ENCODE data around the gene EFNA4.

Gene EFNA4

GRCh38 chr1:155104605-155105534, 41.3 kb downstream of the EFNA4 start:
- H2BK15ac ChIP-seq (ENCODE audit: low read depth, poor library complexity, severe bottlenecking) = no peak overlapping the region
- no peak overlapping the region for H3K4ac ChIP-seq (ENCODE audit: low read depth in 1 of 2, low read length in 2 of 2)
- no peak overlapping the region for H3K23ac ChIP-seq (ENCODE audit: low read length in 2 of 2)
- H2BK12ac ChIP-seq (ENCODE audit: low read length in 2 of 2) = no peak overlapping the region
- H2BK120ac ChIP-seq (ENCODE audit: low read depth, low read length) = no peak overlapping the region
- H2BK5ac ChIP-seq (ENCODE audit: low read depth, low read length, poor library complexity, severe bottlenecking) = no peak overlapping the region
- H3K79me1 ChIP-seq (replicated peaks; ENCODE audit: low read length, poor library complexity, severe bottlenecking) = no peaks in the 10 kb centered on the region
- no peaks in the 10 kb centered on the region for H3K36me3 ChIP-seq (ENCODE audit: control insufficient read depth in 1 of 2, insufficient read depth in 2 of 2, low read depth in 1 of 2, low read length in 2 of 2)
- H3K27me3 ChIP-seq (ENCODE audit: control insufficient read depth in 1 of 2, insufficient read depth in 1 of 2, low read length in 2 of 2) = peaks cover 31 to 44% of the 10 kb centered on the region in 2 experiments
- H3K9ac ChIP-seq (ENCODE audit: low read length) = no peak overlapping the region
- no peak overlapping the region for H2AFZ ChIP-seq (ENCODE audit: low read depth, low read length)
- H4K8ac ChIP-seq (ENCODE audit: low read length) = no peak overlapping the region
- no peak for DNase-seq
- H3K27ac ChIP-seq (ENCODE audit: low read length, poor library complexity, severe bottlenecking) = no peak overlapping the region
- no peak overlapping the region for H3K4me3 ChIP-seq (ENCODE audit: insufficient read depth in 1 of 2, low read depth in 1 of 2, low read length in 2 of 2)
- no peak overlapping the region for H3K4me2 ChIP-seq (ENCODE audit: low read length, poor library complexity, severe bottlenecking)
- H2AK5ac ChIP-seq (ENCODE audit: low read length, severe bottlenecking) = no peak overlapping the region
- no peaks in the 10 kb centered on the region for H3K9me3 ChIP-seq (ENCODE audit: control insufficient read depth, low read length)
- H3K4me1 ChIP-seq (ENCODE audit: control insufficient read depth, insufficient read depth, low read depth, low read length) = no peaks in the 10 kb centered on the region
- 94% methylated on average over 7 of the region's 7 CpGs for WGBS
- no peak overlapping the region for H3K14ac ChIP-seq (ENCODE audit: low read length in 2 of 2)
- H3K18ac ChIP-seq (ENCODE audit: low read depth in 1 of 2, low read length in 2 of 2) = no peak overlapping the region
- H4K91ac ChIP-seq (ENCODE audit: low read length) = no peak overlapping the region

DNA sequence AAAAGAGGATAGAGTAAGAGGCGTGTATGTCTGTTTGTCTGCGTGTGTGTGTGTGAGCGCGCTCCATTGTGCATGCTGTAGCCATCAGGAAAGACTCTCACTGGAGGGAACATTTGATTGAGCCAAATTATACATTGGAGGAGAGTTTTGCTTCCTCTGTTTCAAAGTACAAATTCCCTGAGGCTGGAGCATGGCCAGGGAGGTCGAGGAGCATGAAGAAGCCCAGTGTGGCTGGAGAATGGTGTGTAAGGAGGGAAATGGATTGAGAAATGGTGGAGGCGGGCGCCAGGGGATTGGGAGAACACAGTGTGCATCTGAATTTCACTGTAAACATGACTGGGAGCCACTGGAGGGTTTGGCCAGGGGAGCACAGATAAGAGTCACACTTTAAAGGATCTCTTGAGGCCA, 42.1 kb downstream of the EFNA4 start:
- Histone ChIP-seq H3K4me2 (ENCODE audit: low read length, poor library complexity, severe bottlenecking) (no peak overlapping the region), H2AK5ac (ENCODE audit: low read length, severe bottlenecking) (no peak overlapping the region), H3K4me1 (ENCODE audit: control insufficient read depth, insufficient read depth, low read depth, low read length) (no peaks in the 10 kb centered on the region), H3K27ac (ENCODE audit: low read length, poor library complexity, severe bottlenecking) (no peak overlapping the region), H3K79me1 (replicated peaks; ENCODE audit: low read length, poor library complexity, severe bottlenecking) (no peaks in the 10 kb centered on the region), H2BK12ac (ENCODE audit: low read length in 2 of 2) (no peak overlapping the region), H2AFZ (ENCODE audit: low read depth, low read length) (no peak overlapping the region), H2BK15ac (ENCODE audit: low read depth, poor library complexity, severe bottlenecking) (no peak overlapping the region), H4K91ac (ENCODE audit: low read length) (no peak overlapping the region), H3K4ac (ENCODE audit: low read depth in 1 of 2, low read length in 2 of 2) (no peak overlapping the region), H3K14ac (ENCODE audit: low read length in 2 of 2) (no peak overlapping the region), H3K23ac (ENCODE audit: low read length in 2 of 2) (no peak overlapping the region), H3K9ac (ENCODE audit: low read length) (no peak overlapping the region), H3K18ac (ENCODE audit: low read depth in 1 of 2, low read length in 2 of 2) (no peak overlapping the region), H3K27me3 (ENCODE audit: control insufficient read depth in 1 of 2, insufficient read depth in 1 of 2, low read length in 2 of 2) (peaks cover 31 to 48% of the 10 kb centered on the region in 2 experiments), H4K8ac (ENCODE audit: low read length) (no peak overlapping the region), H3K36me3 (ENCODE audit: control insufficient read depth in 1 of 2, insufficient read depth in 2 of 2, low read depth in 1 of 2, low read length in 2 of 2) (no peaks in the 10 kb centered on the region), H3K9me3 (ENCODE audit: control insufficient read depth, low read length) (no peaks in the 10 kb centered on the region), H2BK120ac (ENCODE audit: low read depth, low read length) (no peak overlapping the region), H3K4me3 (ENCODE audit: insufficient read depth in 1 of 2, low read depth in 1 of 2, low read length in 2 of 2) (no peak overlapping the region), H2BK5ac (ENCODE audit: low read depth, low read length, poor library complexity, severe bottlenecking) (no peak overlapping the region)
- WGBS = 79% methylated on average over 7 of the region's 7 CpGs
- no peak for DNase-seq

- no peak overlapping the region for H2AFZ ChIP-seq (ENCODE audit: low read depth, low read length)
- no peak overlapping the region for H2BK12ac ChIP-seq (ENCODE audit: low read length in 2 of 2)
- no peaks in the 10 kb centered on the region for H3K9me3 ChIP-seq (ENCODE audit: control insufficient read depth, low read length)
- H3K27me3 ChIP-seq (ENCODE audit: control insufficient read depth in 1 of 2, insufficient read depth in 1 of 2, low read length in 2 of 2) = peaks cover 38 to 51% of the 10 kb centered on the region in 2 experiments
- no peak overlapping the region for H4K91ac ChIP-seq (ENCODE audit: low read length)
- no peak overlapping the region for H3K23ac ChIP-seq (ENCODE audit: low read length in 2 of 2)
- no peak overlapping the region for H2AK5ac ChIP-seq (ENCODE audit: low read length, severe bottlenecking)
- H2BK5ac ChIP-seq (ENCODE audit: low read depth, low read length, poor library complexity, severe bottlenecking) = no peak overlapping the region
- H3K9ac ChIP-seq (ENCODE audit: low read length) = no peak overlapping the region
- no peak overlapping the region for H2BK120ac ChIP-seq (ENCODE audit: low read depth, low read length)
- no peak overlapping the region for H3K18ac ChIP-seq (ENCODE audit: low read depth in 1 of 2, low read length in 2 of 2)
- H3K4ac ChIP-seq (ENCODE audit: low read depth in 1 of 2, low read length in 2 of 2) = no peak overlapping the region
- 76% methylated on average over 4 of the region's 6 CpGs for WGBS
- no peaks in the 10 kb centered on the region for H3K36me3 ChIP-seq (ENCODE audit: control insufficient read depth in 1 of 2, insufficient read depth in 2 of 2, low read depth in 1 of 2, low read length in 2 of 2)
- H2BK15ac ChIP-seq (ENCODE audit: low read depth, poor library complexity, severe bottlenecking) = no peak overlapping the region
- no peak overlapping the region for H3K4me3 ChIP-seq (ENCODE audit: insufficient read depth in 1 of 2, low read depth in 1 of 2, low read length in 2 of 2)
- no peak overlapping the region for H4K8ac ChIP-seq (ENCODE audit: low read length)
- H3K4me1 ChIP-seq (ENCODE audit: control insufficient read depth, insufficient read depth, low read depth, low read length) = no peaks in the 10 kb centered on the region
- no peak overlapping the region for H3K14ac ChIP-seq (ENCODE audit: low read length in 2 of 2)
- DNase-seq = no peak
- H3K4me2 ChIP-seq (ENCODE audit: low read length, poor library complexity, severe bottlenecking) = no peak overlapping the region
- H3K79me1 ChIP-seq (replicated peaks; ENCODE audit: low read length, poor library complexity, severe bottlenecking) = no peaks in the 10 kb centered on the region
- no peak overlapping the region for H3K27ac ChIP-seq (ENCODE audit: low read length, poor library complexity, severe bottlenecking)
Observed at GRCh38 chr1:155106862-155107261, 43.3 kb downstream of the EFNA4 start.

- no peak overlapping the region for H4K8ac ChIP-seq (ENCODE audit: low read length)
- H3K4me2 ChIP-seq (ENCODE audit: low read length, poor library complexity, severe bottlenecking) = no peak overlapping the region
Observed at GRCh38 chr1:155107309-155108264, 44.0 kb downstream of the EFNA4 start.

More at GRCh38 chr1:155107309-155108264, 44.0 kb downstream of the EFNA4 start:
- Histone ChIP-seq H3K4ac (ENCODE audit: low read depth in 1 of 2, low read length in 2 of 2) (no peak overlapping the region), H2BK12ac (ENCODE audit: low read length in 2 of 2) (no peak overlapping the region), H3K4me3 (ENCODE audit: insufficient read depth in 1 of 2, low read depth in 1 of 2, low read length in 2 of 2) (no peak overlapping the region), H2AFZ (ENCODE audit: low read depth, low read length) (no peak overlapping the region), H3K27me3 (ENCODE audit: control insufficient read depth in 1 of 2, insufficient read depth in 1 of 2, low read length in 2 of 2) (peaks cover 38 to 55% of the 10 kb centered on the region in 2 experiments), H2BK5ac (ENCODE audit: low read depth, low read length, poor library complexity, severe bottlenecking) (no peak overlapping the region), H4K91ac (ENCODE audit: low read length) (no peak overlapping the region), H3K14ac (ENCODE audit: low read length in 2 of 2) (no peak overlapping the region), H3K18ac (ENCODE audit: low read depth in 1 of 2, low read length in 2 of 2) (no peak overlapping the region), H2BK120ac (ENCODE audit: low read depth, low read length) (no peak overlapping the region), H3K27ac (ENCODE audit: low read length, poor library complexity, severe bottlenecking) (no peak overlapping the region), H3K9ac (ENCODE audit: low read length) (no peak overlapping the region), H2BK15ac (ENCODE audit: low read depth, poor library complexity, severe bottlenecking) (no peak overlapping the region), H3K9me3 (ENCODE audit: control insufficient read depth, low read length) (no peaks in the 10 kb centered on the region), H3K23ac (ENCODE audit: low read length in 2 of 2) (no peak overlapping the region), H3K36me3 (ENCODE audit: control insufficient read depth in 1 of 2, insufficient read depth in 2 of 2, low read depth in 1 of 2, low read length in 2 of 2) (no peaks in the 10 kb centered on the region), H2AK5ac (ENCODE audit: low read length, severe bottlenecking) (no peak overlapping the region), H3K4me1 (ENCODE audit: control insufficient read depth, insufficient read depth, low read depth, low read length) (no peaks in the 10 kb centered on the region), H3K79me1 (replicated peaks; ENCODE audit: low read length, poor library complexity, severe bottlenecking) (no peaks in the 10 kb centered on the region)
- WGBS = 73% methylated on average over 12 of the region's 12 CpGs
- DNase-seq = no peak

Data from mesenchymal stem cell (in vitro differentiated cells and primary cell).